HEK293 (cell line): ENCODE data around the gene RHOT1.

ENCODE experiments used
- BCL11A ChIP-seq: fragments of 450-650 bp; formaldehyde crosslinking; IDR thresholded peaks from 2 replicates; pipeline ENCODE4 v1.5.1; 2016; ENCODE audit warnings: low read depth, missing biosample characterization, missing genetic modification characterization
- FEZF1 ChIP-seq: fragments of 450-650 bp; formaldehyde crosslinking; IDR thresholded peaks from 2 replicates; pipeline ENCODE4 v1.5.1; 2016; ENCODE audit warnings: missing biosample characterization, missing genetic modification characterization
- GFI1B ChIP-seq: fragments of 450-650 bp; formaldehyde crosslinking; IDR thresholded peaks from 2 replicates; pipeline ENCODE4 v1.5.1; 2016; ENCODE audit warnings: missing biosample characterization, missing genetic modification characterization
- INSM2 ChIP-seq: fragments of 450-650 bp; formaldehyde crosslinking; IDR thresholded peaks from 2 replicates; pipeline ENCODE4 v1.5.1; 2016; ENCODE audit warnings: missing biosample characterization, missing genetic modification characterization
- KLF8 ChIP-seq: fragments of 450-650 bp; formaldehyde crosslinking; IDR thresholded peaks from 2 replicates; pipeline ENCODE4 v1.5.1; 2016; ENCODE audit warnings: missing biosample characterization, missing genetic modification characterization
- KLF9 ChIP-seq: fragments of 450-650 bp; formaldehyde crosslinking; IDR thresholded peaks from 2 replicates; pipeline ENCODE4 v1.5.1; 2016; ENCODE audit warnings: missing biosample characterization, missing genetic modification characterization, low read depth
- MYNN ChIP-seq: fragments of 450-650 bp; formaldehyde crosslinking; IDR thresholded peaks from 2 replicates; pipeline ENCODE4 v1.5.1; 2016; ENCODE audit warnings: missing biosample characterization, missing genetic modification characterization, borderline replicate concordance
- PATZ1 ChIP-seq: fragments of 450-650 bp; formaldehyde crosslinking; IDR thresholded peaks from 2 replicates; pipeline ENCODE4 v1.5.1; 2016; ENCODE audit warnings: missing biosample characterization, missing genetic modification characterization
- PBX3 ChIP-seq: sonication (generic); formaldehyde crosslinking; IDR thresholded peaks from 2 replicates; pipeline ENCODE4 v1.8.1; 2022; ENCODE audit warnings: mild to moderate bottlenecking, moderate library complexity, missing genetic modification reagents
- PRDM1 ChIP-seq: fragments of 450-650 bp; formaldehyde crosslinking; IDR thresholded peaks from 2 replicates; pipeline ENCODE4; 2016; ENCODE audit warnings: missing biosample characterization, missing genetic modification characterization
- PRDM6 ChIP-seq: fragments of 450-650 bp; formaldehyde crosslinking; IDR thresholded peaks from 2 replicates; pipeline ENCODE4 v1.5.1; 2017; ENCODE audit warnings: missing biosample characterization, missing genetic modification characterization
- SETDB1 ChIP-seq: IDR thresholded peaks from one replicate; pipeline ENCODE4 v1.6.1; 2017; ENCODE audit warnings: mild to moderate bottlenecking, low read length, moderate library complexity, mixed read lengths; ENCODE audit not compliant: insufficient read length
- SP3 ChIP-seq: fragments of 450-650 bp; formaldehyde crosslinking; IDR thresholded peaks from 2 replicates; pipeline ENCODE4 v1.5.1; 2016; ENCODE audit warnings: missing biosample characterization, missing genetic modification characterization
- TCF7L2 ChIP-seq: IDR thresholded peaks from 2 replicates; pipeline ENCODE4 v1.6.1; 2011; ENCODE audit warnings: low read depth, mild to moderate bottlenecking, inconsistent platforms, low read length, moderate library complexity, borderline replicate concordance
- ZBTB48 ChIP-seq: fragments of 450-650 bp; formaldehyde crosslinking; IDR thresholded peaks from 2 replicates; pipeline ENCODE4 v1.5.1; 2016; ENCODE audit warnings: missing biosample characterization, missing genetic modification characterization
- ZEB2 ChIP-seq: fragments of 450-650 bp; formaldehyde crosslinking; IDR thresholded peaks from 2 replicates; pipeline ENCODE4 v1.5.1; 2016; ENCODE audit warnings: missing biosample characterization, missing genetic modification characterization
- ZFHX2 ChIP-seq: fragments of 450-650 bp; formaldehyde crosslinking; conservative IDR thresholded peaks from 2 replicates; pipeline ENCODE4 v1.5.1; 2016; ENCODE audit warnings: missing biosample characterization, missing genetic modification characterization
- ZNF10 ChIP-seq: fragments of 450-650 bp; formaldehyde crosslinking; IDR thresholded peaks from 2 replicates; pipeline ENCODE4 v1.5.1; 2017; ENCODE audit warnings: missing biosample characterization, missing genetic modification characterization
- ZNF148 ChIP-seq: fragments of 450-650 bp; formaldehyde crosslinking; IDR thresholded peaks from 2 replicates; pipeline ENCODE4 v1.5.0; 2017; ENCODE audit warnings: missing biosample characterization, missing genetic modification characterization, borderline replicate concordance
- ZNF302 ChIP-seq: fragments of 450-650 bp; formaldehyde crosslinking; IDR thresholded peaks from 2 replicates; pipeline ENCODE4 v1.5.1; 2016; ENCODE audit warnings: missing biosample characterization, missing genetic modification characterization, low read depth
- ZNF341 ChIP-seq: fragments of 450-650 bp; formaldehyde crosslinking; IDR thresholded peaks from 2 replicates; pipeline ENCODE4; 2016; ENCODE audit warnings: low read depth, missing biosample characterization, missing genetic modification characterization
- ZNF501 ChIP-seq: fragments of 450-650 bp; formaldehyde crosslinking; IDR thresholded peaks from 2 replicates; pipeline ENCODE4 v1.5.1; 2016; ENCODE audit warnings: missing biosample characterization, missing genetic modification characterization
- ZNF529 ChIP-seq: fragments of 450-650 bp; formaldehyde crosslinking; IDR thresholded peaks from 2 replicates; pipeline ENCODE4 v1.5.1; 2017; ENCODE audit warnings: missing genetic modification characterization, missing biosample characterization; ENCODE audit not compliant: insufficient replicate concordance
- ZNF600 ChIP-seq: fragments of 450-650 bp; formaldehyde crosslinking; IDR thresholded peaks from 2 replicates; pipeline ENCODE4 v1.5.1; 2016; ENCODE audit warnings: missing biosample characterization, missing genetic modification characterization
- ZNF610 ChIP-seq: fragments of 450-650 bp; formaldehyde crosslinking; IDR thresholded peaks from 2 replicates; pipeline ENCODE4 v1.5.1; 2016; ENCODE audit warnings: missing biosample characterization, missing genetic modification characterization, borderline replicate concordance
- ZNF707 ChIP-seq: fragments of 450-650 bp; formaldehyde crosslinking; IDR thresholded peaks from 2 replicates; pipeline ENCODE4 v1.5.1; 2016; ENCODE audit warnings: missing biosample characterization, missing genetic modification characterization
- ZNF76 ChIP-seq: fragments of 450-650 bp; formaldehyde crosslinking; IDR thresholded peaks from 2 replicates; pipeline ENCODE4; 2016; ENCODE audit warnings: low read depth, missing biosample characterization, missing genetic modification characterization, borderline replicate concordance

RHOT1 gene

GRCh38 chr17:32266389-32267301 lies 124.3 kb downstream of the RHOT1 start (continued):
- TF ChIP-seq PATZ1 (tag by site-specific recombination) (peak; percentile 86), SETDB1 (no peak), GFI1B (tag by site-specific recombination) (peak; percentile 54; the same call in 1 of the 2 replicates), PBX3 (0 out of 2 replicates have a peak, but pooled peaks have one; percentile 19), ZNF600 (peak; percentile 25; the same call in 1 of the 2 replicates), PRDM1 (tag by site-specific recombination) (no peak), INSM2 (tag by site-specific recombination) (no peak), TCF7L2 (no peak), ZNF76 (0 out of 2 replicates have a peak, but pooled peaks have one; percentile 43), ZNF529 (tag by site-specific recombination) (no peak), ZNF501 (tag by site-specific recombination) (peak; percentile 41; the same call in 1 of the 2 replicates), SP3 (tag by site-specific recombination) (0 out of 2 replicates have a peak, but pooled peaks have one; percentile 15), KLF8 (tag by site-specific recombination) (peak; percentile 38; the same call in 1 of the 2 replicates), MYNN (tag by site-specific recombination) (0 out of 2 replicates have a peak, but pooled peaks have one; percentile 20), ZFHX2 (tag by site-specific recombination) (peak; percentile 43), ZNF148 (tag by site-specific recombination) (no peak), ZEB2 (tag by site-specific recombination) (peak; percentile 75; the same call in 1 of the 2 replicates), ZNF302 (no peak), ZNF10 (0 out of 2 replicates have a peak, but pooled peaks have one; percentile 48), ZNF341 (tag by site-specific recombination) (peak; percentile 16; the same call in 1 of the 2 replicates), ZNF610 (tag by site-specific recombination) (0 out of 2 replicates have a peak, but pooled peaks have one; percentile 21), KLF9 (peak; percentile 31; the same call in 1 of the 2 replicates), ZBTB48 (tag by site-specific recombination) (peak; percentile 73), BCL11A (0 out of 2 replicates have a peak, but pooled peaks have one; percentile 3), FEZF1 (tag by site-specific recombination) (no peak), PRDM6 (tag by site-specific recombination) (no peak), ZNF707 (tag by site-specific recombination) (no peak)
